Measurements from ENCODE around the gene TMEM63C. TPM values are rescaled to one million over a fixed set of nuclear protein-coding genes. Genes with fewer than 3 reads are reported as not detected.

Gene TMEM63C
- polyA plus RNA-seq, 1 donor (not counting 4 experiments of a cell fraction or from before 2014, with no cell fraction given), result 0.66 TPM

- no peak overlapping the region for H3K4me2 ChIP-seq (ENCODE audit: control insufficient read depth, extremely low read depth, insufficient read depth, low read depth, low read length)
- peaks cover 7% of the 10 kb centered on the region for H3K27me3 ChIP-seq (ENCODE audit: control insufficient read depth, extremely low read depth, insufficient read depth, low read length)
- FAIRE-seq (no peak), DNase-seq (ENCODE audit: low read depth, low spot score) (no peak)
- H3K79me2 ChIP-seq (ENCODE audit: control insufficient read depth, insufficient read depth, low read length), result no peaks in the 10 kb centered on the region
- no peaks in the 10 kb centered on the region for H3K36me3 ChIP-seq (ENCODE audit: control insufficient read depth in 2 of 2, extremely low read depth in 1 of 2, insufficient read depth in 2 of 2, low read length in 2 of 2)
- no peak overlapping the region for H3K4me3 ChIP-seq (ENCODE audit: control insufficient read depth in 2 of 3, extremely low read depth in 1 of 3, insufficient read depth in 2 of 3, low read depth in 1 of 3, low read length in 3 of 3)
- H3K4me1 ChIP-seq (ENCODE audit: control insufficient read depth, extremely low read depth, insufficient read depth, low read length), result no peaks in the 10 kb centered on the region
- H3K9me1 ChIP-seq (ENCODE audit: control insufficient read depth, extremely low read depth, insufficient read depth, low read length), result no peaks in the 10 kb centered on the region
- no peak overlapping the region for H3K27ac ChIP-seq (ENCODE audit: control insufficient read depth, insufficient read depth, low read length)
- no peak overlapping the region for H3K9ac ChIP-seq (ENCODE audit: control insufficient read depth, extremely low read depth, insufficient read depth, low read length)
- dilution Hi-C loops (cut with MboI; ENCODE audit: extremely low pct_ligation_motif_present, low sequenced_read_pairs), result no loop called here
- H3K9me3 ChIP-seq (ENCODE audit: control insufficient read depth, low read depth, low read length), result no peaks in the 10 kb centered on the region
- no peak for TF ChIP-seq EZH2 (IDR thresholded peaks at IDR 0.05; ENCODE audit: low read length)
- TF ChIP-seq CTCF (optimal IDR thresholded peaks at IDR 0.05 in 1 of 3, IDR thresholded peaks at IDR 0.05 in 1 of 3, conservative IDR thresholded peaks at IDR 0.05 in 1 of 3; ENCODE audit: extremely low read depth in 1 of 3, insufficient read depth in 2 of 3, low read length in 3 of 3), result no peak
- H2AFZ ChIP-seq (ENCODE audit: control insufficient read depth, low read length), result no peak overlapping the region
- no peaks in the 10 kb centered on the region for H4K20me1 ChIP-seq (ENCODE audit: control insufficient read depth, extremely low read depth, insufficient read depth, low read length)
These were observed 13.1 kb downstream of the TMEM63C start for GRCh38 chr14:77194706-77195105.

- H3K79me2 ChIP-seq (ENCODE audit: control insufficient read depth, insufficient read depth, low read length), result no peaks in the 10 kb centered on the region
- no peak for DNase-seq (ENCODE audit: low read depth, low spot score)
- TF ChIP-seq CTCF (optimal IDR thresholded peaks at IDR 0.05 in 1 of 3, IDR thresholded peaks at IDR 0.05 in 1 of 3, conservative IDR thresholded peaks at IDR 0.05 in 1 of 3; ENCODE audit: extremely low read depth in 1 of 3, insufficient read depth in 2 of 3, low read length in 3 of 3) (no peak), EZH2 (IDR thresholded peaks at IDR 0.05; ENCODE audit: low read length) (no peak)
- H3K27me3 ChIP-seq (ENCODE audit: control insufficient read depth, extremely low read depth, insufficient read depth, low read length), result peaks cover 6% of the 10 kb centered on the region
- H3K4me1 ChIP-seq (ENCODE audit: control insufficient read depth, extremely low read depth, insufficient read depth, low read length), result no peaks in the 10 kb centered on the region
- dilution Hi-C loops (cut with MboI; ENCODE audit: extremely low pct_ligation_motif_present, low sequenced_read_pairs), result no loop called here
- H3K9me3 ChIP-seq (ENCODE audit: control insufficient read depth, low read depth, low read length), result no peaks in the 10 kb centered on the region
- H3K9ac ChIP-seq (ENCODE audit: control insufficient read depth, extremely low read depth, insufficient read depth, low read length), result no peak overlapping the region
- no peak for FAIRE-seq
- H3K9me1 ChIP-seq (ENCODE audit: control insufficient read depth, extremely low read depth, insufficient read depth, low read length), result no peaks in the 10 kb centered on the region
- H3K4me3 ChIP-seq (ENCODE audit: control insufficient read depth in 2 of 3, extremely low read depth in 1 of 3, insufficient read depth in 2 of 3, low read depth in 1 of 3, low read length in 3 of 3), result no peak overlapping the region
- H3K27ac ChIP-seq (ENCODE audit: control insufficient read depth, insufficient read depth, low read length), result no peak overlapping the region
- no peak overlapping the region for H2AFZ ChIP-seq (ENCODE audit: control insufficient read depth, low read length)
- no peaks in the 10 kb centered on the region for H4K20me1 ChIP-seq (ENCODE audit: control insufficient read depth, extremely low read depth, insufficient read depth, low read length)
- no peaks in the 10 kb centered on the region for H3K36me3 ChIP-seq (ENCODE audit: control insufficient read depth in 2 of 2, extremely low read depth in 1 of 2, insufficient read depth in 2 of 2, low read length in 2 of 2)
- H3K4me2 ChIP-seq (ENCODE audit: control insufficient read depth, extremely low read depth, insufficient read depth, low read depth, low read length), result no peak overlapping the region
These were observed 14.2 kb downstream of the TMEM63C start for GRCh38 chr14:77195766-77196165.
